Measurements from ENCODE around the gene AARS1.
"Not testable (repeated sequence)": the region's sequence is repeated elsewhere in the genome, so short reads cannot be mapped to it uniquely, and the experiment has no call there.

The AARS1 gene

GRCh38 chr16:70249697-70250096, 39.6 kb downstream of the AARS1 start:
- H3K4me3 ChIP-seq (ENCODE audit: low read length), result not testable (repeated sequence)

GRCh38 chr16:70238773-70239172, 50.5 kb downstream of the AARS1 start:
- DNase-seq (ENCODE audit: low read depth, low spot score); H3K4me3 ChIP-seq (ENCODE audit: low read length): not testable (repeated sequence)

More at GRCh38 chr16:70249697-70250096, 39.6 kb downstream of the AARS1 start:
- not testable (repeated sequence) for DNase-seq (ENCODE audit: low read depth, low spot score)

GRCh38 chr16:70231831-70232230, 57.5 kb downstream of the AARS1 start:
- H3K4me3 ChIP-seq (ENCODE audit: low read length); DNase-seq (ENCODE audit: low read depth, low spot score): not testable (repeated sequence)

- not testable (repeated sequence) for DNase-seq (ENCODE audit: low read depth, low spot score)
Observed at GRCh38 chr16:70226024-70226423, 63.3 kb downstream of the AARS1 start.

GRCh38 chr16:70225430-70225829, 63.9 kb downstream of the AARS1 start:
- H3K4me3 ChIP-seq (ENCODE audit: low read length); DNase-seq (ENCODE audit: low read depth, low spot score): not testable (repeated sequence)

More at GRCh38 chr16:70226024-70226423, 63.3 kb downstream of the AARS1 start:
- H3K4me3 ChIP-seq (ENCODE audit: low read length), result not testable (repeated sequence)

GRCh38 chr16:70224645-70225044, 64.7 kb downstream of the AARS1 start:
- not testable (repeated sequence) for H3K4me3 ChIP-seq (ENCODE audit: low read length); DNase-seq (ENCODE audit: low read depth, low spot score)

GRCh38 chr16:70223971-70224513, 65.3 kb downstream of the AARS1 start:
- H3K4me3 ChIP-seq (ENCODE audit: low read length); DNase-seq (ENCODE audit: low read depth, low spot score): not testable (repeated sequence)

- DNase-seq (ENCODE audit: low read depth, low spot score); H3K4me3 ChIP-seq (ENCODE audit: low read length): not testable (repeated sequence)
Observed at GRCh38 chr16:70223216-70223615, 66.1 kb downstream of the AARS1 start.

GRCh38 chr16:70222574-70222973, 66.7 kb downstream of the AARS1 start:
- H3K4me3 ChIP-seq (ENCODE audit: low read length); DNase-seq (ENCODE audit: low read depth, low spot score): not testable (repeated sequence)

- DNase-seq (ENCODE audit: low read depth, low spot score); H3K4me3 ChIP-seq (ENCODE audit: low read length): not testable (repeated sequence)
Observed at GRCh38 chr16:70218586-70218985, 70.7 kb downstream of the AARS1 start.

- DNase-seq (ENCODE audit: low read depth, low spot score); H3K4me3 ChIP-seq (ENCODE audit: low read length): not testable (repeated sequence)
Observed at GRCh38 chr16:70206382-70206781, 82.9 kb downstream of the AARS1 start.

GRCh38 chr16:70204668-70205405, 84.5 kb downstream of the AARS1 start:
- not testable (repeated sequence) for H3K4me3 ChIP-seq (ENCODE audit: low read length); DNase-seq (ENCODE audit: low read depth, low spot score)

- DNase-seq (ENCODE audit: low read depth, low spot score); H3K4me3 ChIP-seq (ENCODE audit: low read length): not testable (repeated sequence)
Observed at GRCh38 chr16:70204010-70204409, 85.3 kb downstream of the AARS1 start.

GRCh38 chr16:70203508-70203907, 85.8 kb downstream of the AARS1 start:
- not testable (repeated sequence) for H3K4me3 ChIP-seq (ENCODE audit: low read length); DNase-seq (ENCODE audit: low read depth, low spot score)

All from Jurkat, Clone E6-1 (cell line).